GM10266 (cell line): Measurements from ENCODE around the gene MAST4.

Experiments used
- DNase-seq: peaks from one replicate; pipeline ENCODE4 v3.0.0; 2012; ENCODE audit errors: extremely low spot score
- TF ChIP-seq, protein P1 (sequence below): IDR thresholded peaks from 2 replicates; pipeline ENCODE4 v1.5.1; 2012; ENCODE audit warnings: mild to moderate bottlenecking, low read depth; ENCODE audit not compliant: control insufficient read depth, insufficient read depth; ENCODE audit errors: missing control alignments

The MAST4 gene

DNA sequence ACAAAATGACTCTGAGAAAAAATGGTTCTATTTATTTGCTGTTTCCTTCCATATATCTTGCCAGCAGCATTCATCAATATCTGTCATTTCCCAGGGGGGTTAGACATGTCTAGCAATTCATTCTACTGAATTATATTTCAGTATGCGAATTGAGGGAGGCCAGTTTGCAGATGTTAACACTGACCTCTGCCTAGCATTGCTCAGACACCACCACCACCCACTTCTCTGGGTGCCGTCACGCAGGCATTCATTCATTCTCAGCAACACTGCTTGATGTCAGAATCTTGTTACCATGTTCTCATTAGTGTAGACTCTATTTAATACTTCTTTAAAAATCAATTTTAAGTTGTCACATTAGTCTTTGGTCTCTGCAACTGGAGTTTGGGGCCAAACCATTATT is 181.7 kb downstream of the MAST4 start:
- TF ChIP-seq, protein P1, sequence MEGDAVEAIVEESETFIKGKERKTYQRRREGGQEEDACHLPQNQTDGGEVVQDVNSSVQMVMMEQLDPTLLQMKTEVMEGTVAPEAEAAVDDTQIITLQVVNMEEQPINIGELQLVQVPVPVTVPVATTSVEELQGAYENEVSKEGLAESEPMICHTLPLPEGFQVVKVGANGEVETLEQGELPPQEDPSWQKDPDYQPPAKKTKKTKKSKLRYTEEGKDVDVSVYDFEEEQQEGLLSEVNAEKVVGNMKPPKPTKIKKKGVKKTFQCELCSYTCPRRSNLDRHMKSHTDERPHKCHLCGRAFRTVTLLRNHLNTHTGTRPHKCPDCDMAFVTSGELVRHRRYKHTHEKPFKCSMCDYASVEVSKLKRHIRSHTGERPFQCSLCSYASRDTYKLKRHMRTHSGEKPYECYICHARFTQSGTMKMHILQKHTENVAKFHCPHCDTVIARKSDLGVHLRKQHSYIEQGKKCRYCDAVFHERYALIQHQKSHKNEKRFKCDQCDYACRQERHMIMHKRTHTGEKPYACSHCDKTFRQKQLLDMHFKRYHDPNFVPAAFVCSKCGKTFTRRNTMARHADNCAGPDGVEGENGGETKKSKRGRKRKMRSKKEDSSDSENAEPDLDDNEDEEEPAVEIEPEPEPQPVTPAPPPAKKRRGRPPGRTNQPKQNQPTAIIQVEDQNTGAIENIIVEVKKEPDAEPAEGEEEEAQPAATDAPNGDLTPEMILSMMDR, result no peak

DNA sequence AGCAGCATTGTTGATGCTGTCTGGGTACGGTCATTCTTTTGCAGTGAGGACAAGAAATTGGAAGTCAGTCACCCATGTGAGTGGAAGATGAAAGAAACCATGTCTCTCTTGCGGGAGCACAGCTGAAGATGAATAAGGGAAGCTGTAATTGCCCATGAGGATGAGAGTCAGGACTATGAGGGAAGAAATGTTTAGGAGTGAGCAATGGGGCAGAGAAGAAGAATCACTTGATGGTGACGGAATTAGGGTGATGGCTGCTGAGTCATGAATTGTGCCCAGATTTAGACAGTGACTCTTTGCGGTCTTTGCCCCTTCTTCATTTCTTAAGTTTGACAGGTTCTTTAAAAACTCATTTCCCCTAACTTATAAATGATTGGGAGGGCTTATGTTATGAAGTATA is 183.3 kb downstream of the MAST4 start:
- TF ChIP-seq, protein P1, result no peak
- DNase-seq, result no peak

More for the DNA sequence above, 181.7 kb downstream of the MAST4 start:
- no peak for DNase-seq

DNA sequence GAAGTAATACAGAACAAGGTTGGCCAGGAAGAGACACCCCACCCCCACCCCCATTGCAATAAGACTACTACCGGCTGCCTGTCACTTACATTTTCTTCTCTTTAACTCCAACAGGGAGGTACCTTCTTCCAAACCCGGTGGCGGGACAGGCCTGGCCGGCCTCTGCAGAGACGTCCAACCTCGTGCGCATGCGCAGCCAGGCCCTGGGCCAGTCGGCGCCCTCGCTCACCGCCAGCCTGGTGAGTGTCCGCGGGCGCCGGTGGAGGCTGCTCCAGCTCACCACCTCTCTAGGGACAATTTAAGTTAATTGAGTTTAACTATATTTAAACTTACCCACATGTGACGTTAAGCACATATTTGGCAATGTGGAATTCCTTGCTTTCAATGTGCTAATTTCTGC is 192.4 kb downstream of the MAST4 start:
- no peak for DNase-seq
- TF ChIP-seq, protein P1, result no peak

GRCh38 chr5:66789434-66789833 is 193.2 kb downstream of the MAST4 start:
- DNase-seq, result no peak
- TF ChIP-seq, protein P1, result no peak

DNA sequence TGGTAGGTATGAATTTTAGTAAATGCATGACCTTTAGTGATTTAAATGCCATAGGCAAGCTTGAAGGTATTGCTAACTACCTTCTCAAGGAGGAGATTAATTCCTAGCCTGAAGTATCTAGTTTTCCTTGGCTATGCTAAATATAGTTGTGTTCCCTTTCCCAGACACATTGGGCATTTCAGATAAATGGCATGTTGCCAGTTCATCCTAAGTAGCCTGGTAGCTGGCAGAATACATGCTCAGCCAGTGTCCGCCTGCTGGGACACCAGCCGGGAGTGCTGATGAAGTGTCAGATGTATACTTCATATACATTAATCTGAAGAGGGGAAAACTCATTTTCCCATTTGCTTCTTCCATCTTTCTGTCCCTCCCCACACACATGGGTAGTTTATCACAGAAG is 196.9 kb downstream of the MAST4 start:
- TF ChIP-seq, protein P1, result no peak
- DNase-seq, result no peak

DNA sequence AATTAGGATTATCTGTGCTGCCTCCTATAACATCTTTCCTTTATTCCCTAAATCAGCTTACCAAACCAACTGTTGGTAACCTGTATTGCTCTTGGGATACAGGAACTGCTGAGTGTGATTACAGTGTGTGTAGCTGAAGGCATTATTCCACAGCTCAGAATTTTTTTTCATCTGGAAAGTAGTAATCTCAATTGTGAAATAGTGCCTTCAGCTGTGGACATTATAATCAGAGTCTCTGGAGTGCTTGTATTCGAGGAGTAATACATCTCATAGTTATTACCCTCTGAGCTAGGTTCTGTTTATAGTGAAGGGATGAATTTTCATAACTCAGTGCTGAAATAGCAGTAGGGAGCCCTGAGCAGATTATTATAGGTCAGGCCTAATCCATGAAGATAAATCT is 199.5 kb downstream of the MAST4 start:
- no peak for DNase-seq
- TF ChIP-seq, protein P1, result no peak

- TF ChIP-seq, protein P1, result no peak
- no peak for DNase-seq
These were observed 200.4 kb downstream of the MAST4 start for GRCh38 chr5:66796305-66797292.
